GM12865 (cell line): ENCODE measurements around the gene ZC3H11A.
"Not testable (repeated sequence)": the region's sequence is repeated elsewhere in the genome, so short reads cannot be mapped to it uniquely, and the experiment has no call there.

Source experiments
- DNase-seq: peaks from one replicate; pipeline ENCODE4 v3.0.0; 2010; ENCODE audit warnings: low read depth
- H3K4me3 ChIP-seq: 2 replicates; pipeline ENCODE4 v1.5.1; 2011; ENCODE audit warnings: mild to moderate bottlenecking, low read depth, low read length, control low read depth
- TF ChIP-seq, protein P1 (sequence below): IDR thresholded peaks from 2 replicates; pipeline ENCODE4 v1.5.1; 2011; ENCODE audit warnings: low read length, control low read depth, low read depth, inconsistent platforms; ENCODE audit not compliant: insufficient read depth; ENCODE audit errors: missing control alignments

ZC3H11A gene

DNA sequence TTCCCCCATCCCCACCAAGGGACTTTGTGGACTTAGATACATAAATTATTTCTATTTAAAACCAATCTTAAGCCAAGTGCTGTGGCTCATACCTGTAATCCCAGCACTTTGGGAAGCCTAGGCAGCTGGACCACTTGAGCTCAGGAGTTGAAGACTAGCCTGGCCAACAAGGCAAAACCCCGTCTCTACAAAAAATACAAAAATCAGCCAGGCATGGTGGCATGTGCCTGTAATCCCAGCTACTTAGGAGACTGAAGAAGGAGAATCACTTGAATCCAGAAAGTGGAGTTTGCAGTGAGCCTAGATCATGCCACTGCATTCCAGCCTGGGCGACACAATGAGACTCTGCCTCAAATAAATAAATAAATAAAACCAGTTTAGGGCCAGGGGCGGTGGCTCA, 34.9 kb upstream of the ZC3H11A start:
- DNase-seq: no peak
- TF ChIP-seq, protein P1, sequence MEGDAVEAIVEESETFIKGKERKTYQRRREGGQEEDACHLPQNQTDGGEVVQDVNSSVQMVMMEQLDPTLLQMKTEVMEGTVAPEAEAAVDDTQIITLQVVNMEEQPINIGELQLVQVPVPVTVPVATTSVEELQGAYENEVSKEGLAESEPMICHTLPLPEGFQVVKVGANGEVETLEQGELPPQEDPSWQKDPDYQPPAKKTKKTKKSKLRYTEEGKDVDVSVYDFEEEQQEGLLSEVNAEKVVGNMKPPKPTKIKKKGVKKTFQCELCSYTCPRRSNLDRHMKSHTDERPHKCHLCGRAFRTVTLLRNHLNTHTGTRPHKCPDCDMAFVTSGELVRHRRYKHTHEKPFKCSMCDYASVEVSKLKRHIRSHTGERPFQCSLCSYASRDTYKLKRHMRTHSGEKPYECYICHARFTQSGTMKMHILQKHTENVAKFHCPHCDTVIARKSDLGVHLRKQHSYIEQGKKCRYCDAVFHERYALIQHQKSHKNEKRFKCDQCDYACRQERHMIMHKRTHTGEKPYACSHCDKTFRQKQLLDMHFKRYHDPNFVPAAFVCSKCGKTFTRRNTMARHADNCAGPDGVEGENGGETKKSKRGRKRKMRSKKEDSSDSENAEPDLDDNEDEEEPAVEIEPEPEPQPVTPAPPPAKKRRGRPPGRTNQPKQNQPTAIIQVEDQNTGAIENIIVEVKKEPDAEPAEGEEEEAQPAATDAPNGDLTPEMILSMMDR: no peak
- H3K4me3 ChIP-seq: no peak overlapping the region

DNA sequence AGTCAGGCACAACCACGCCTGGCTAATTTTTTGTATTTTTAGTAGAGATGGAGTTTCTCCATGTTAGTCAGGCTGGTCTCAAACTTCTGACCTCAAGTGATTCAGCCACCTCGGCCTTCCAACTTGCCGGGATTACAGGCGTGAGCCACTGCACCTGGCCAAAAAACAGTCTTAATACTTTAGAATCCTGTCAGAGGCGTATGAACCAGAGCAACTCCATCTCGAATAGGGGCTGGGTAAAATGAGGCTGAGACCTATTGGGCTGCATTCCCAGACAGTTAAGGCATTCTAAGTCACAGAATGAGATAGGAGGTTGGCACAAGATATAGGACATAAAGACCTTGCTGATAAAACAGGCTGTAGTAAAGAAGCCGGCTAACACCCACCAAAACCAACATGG, 33.5 kb upstream of the ZC3H11A start:
- not testable (repeated sequence) for H3K4me3 ChIP-seq, DNase-seq

DNA sequence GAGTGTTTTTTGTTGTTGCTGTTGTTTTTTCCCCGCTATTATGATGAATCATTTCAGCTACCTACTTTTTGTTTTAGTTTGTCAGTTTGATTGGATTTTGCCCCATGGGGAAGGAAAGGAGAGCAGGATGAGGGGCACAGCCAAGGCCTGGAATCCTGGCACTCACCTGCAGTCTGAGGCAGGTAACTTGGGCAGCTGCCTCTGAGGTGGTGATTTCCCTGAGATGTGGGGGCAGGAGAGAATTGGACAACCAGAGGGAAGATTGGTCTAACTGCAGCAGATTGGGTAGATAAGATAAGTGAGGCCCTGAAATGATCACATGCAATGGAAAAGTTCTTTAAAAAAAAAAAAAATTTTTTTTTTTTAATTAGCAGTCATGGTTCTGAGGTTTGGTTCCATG, 31.9 kb upstream of the ZC3H11A start:
- TF ChIP-seq, protein P1: no peak
- DNase-seq: no peak
- H3K4me3 ChIP-seq: no peak overlapping the region

DNA sequence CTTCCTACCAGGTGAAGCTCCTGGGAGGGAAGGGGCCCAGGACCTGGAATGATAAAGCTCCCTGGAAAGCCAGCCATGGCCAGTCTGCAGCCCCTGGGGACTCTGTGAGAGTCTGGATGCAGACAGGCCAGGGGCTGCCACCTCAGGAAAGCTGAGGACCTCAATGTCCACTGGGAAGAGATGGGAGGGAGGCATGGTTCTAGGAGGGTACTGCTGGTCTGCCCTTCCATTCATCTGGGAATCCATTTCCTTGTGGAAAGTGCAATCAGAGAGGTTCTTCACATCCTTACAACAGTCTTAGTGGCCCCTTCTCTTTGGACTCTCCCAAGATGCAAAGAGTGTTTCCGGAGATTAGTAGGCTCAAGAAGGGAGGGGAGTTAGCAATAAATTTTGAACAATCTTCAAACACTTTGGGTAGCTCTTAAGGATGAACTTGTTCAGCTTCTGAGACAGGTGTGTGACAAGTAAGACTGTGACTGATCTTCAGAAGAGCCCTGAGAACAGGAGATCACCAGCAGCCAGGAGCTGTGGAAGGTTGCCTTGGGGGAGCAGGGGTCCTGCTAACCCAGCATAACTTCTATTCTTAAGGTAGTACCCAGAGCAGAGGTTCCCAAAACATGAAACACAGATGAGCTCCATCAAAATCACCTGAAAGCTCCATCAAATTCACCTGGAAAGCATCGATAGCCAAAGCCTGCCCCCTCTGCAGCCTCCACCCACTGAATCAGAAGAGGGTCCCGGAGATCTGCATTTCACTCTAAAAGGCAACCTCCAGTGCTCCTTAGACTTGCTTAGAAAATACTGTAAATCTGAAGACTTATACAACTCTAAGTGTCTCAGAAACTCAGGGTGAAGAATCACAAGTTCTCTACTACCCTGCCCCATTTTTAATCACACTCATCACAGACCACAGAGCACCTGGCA, 31.1 kb upstream of the ZC3H11A start:
- H3K4me3 ChIP-seq: peak overlapping the region; percentile 54
- TF ChIP-seq, protein P1: no peak
- DNase-seq: no peak

DNA sequence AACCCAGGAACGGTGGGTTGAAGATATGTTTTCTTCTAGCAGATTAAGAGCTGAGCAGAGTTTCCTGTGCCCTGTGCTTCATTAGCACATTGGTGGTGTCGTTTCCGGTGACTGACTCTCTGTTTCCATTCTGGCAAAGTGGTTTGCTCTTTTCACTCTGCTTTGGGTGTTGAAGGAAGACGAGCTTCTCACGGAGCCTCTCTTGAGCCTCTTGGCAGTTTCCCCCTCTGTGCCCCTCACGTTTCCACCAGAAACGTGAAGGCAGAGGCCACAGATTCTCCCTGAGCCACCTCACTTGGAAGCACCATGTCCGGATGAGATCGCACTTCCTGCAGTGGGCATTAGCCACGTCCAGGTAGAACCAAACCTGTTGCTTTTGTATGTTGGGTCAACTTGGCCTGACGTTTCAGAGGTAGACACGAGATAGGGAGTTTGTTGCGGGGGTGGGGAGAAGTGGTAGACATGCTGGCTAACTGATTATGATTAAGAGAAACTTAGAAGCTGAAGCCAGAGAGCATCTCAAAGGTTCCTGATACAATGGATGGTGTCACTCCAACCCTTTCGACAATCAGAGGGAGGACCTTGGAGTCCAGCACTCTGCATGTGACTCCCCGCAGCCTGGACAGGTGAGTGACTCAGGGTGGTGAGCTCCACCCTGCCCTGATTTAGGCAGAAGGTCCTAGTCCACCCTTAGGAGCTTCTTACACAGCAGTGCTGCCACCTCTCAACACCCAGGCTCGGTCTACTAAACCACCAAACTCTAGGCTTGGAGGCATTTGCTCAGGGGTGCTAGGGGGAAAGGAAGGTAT, 30.2 kb upstream of the ZC3H11A start, which contains the start of gene LAX1:
LAX1 (plus strand) TSS at position 155 of the 809 bp plus-strand sequence; CDS start at position 538, 383 bp downstream.
- peak; percentile 84 for DNase-seq
- TF ChIP-seq, protein P1: no peak
- peak within 1 kb of the TSS; percentile 54 for H3K4me3 ChIP-seq

DNA sequence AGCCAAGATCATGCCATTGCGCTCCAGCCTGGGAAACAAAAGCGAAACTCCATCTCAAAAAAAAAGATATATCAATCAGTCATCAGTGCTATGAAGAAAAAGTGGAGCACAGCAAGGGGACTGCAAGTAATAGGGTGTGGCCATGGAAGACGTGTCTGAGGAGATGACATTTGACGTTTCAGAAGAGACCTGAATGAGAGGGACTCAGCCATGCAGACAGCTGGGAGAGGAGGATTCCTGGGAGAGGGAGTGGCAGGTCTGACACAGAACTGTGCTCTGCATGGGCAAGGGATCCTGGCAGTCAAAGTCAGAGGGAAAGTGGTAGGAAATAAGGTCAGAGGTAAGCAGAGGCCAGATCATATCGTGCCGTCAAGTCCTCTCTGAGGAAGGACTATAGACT, 27.2 kb upstream of the ZC3H11A start:
- no peak for DNase-seq
- TF ChIP-seq, protein P1: no peak
- no peak overlapping the region for H3K4me3 ChIP-seq
